ENCODE data around the gene ABCA7.

ABCA7 gene

DNA sequence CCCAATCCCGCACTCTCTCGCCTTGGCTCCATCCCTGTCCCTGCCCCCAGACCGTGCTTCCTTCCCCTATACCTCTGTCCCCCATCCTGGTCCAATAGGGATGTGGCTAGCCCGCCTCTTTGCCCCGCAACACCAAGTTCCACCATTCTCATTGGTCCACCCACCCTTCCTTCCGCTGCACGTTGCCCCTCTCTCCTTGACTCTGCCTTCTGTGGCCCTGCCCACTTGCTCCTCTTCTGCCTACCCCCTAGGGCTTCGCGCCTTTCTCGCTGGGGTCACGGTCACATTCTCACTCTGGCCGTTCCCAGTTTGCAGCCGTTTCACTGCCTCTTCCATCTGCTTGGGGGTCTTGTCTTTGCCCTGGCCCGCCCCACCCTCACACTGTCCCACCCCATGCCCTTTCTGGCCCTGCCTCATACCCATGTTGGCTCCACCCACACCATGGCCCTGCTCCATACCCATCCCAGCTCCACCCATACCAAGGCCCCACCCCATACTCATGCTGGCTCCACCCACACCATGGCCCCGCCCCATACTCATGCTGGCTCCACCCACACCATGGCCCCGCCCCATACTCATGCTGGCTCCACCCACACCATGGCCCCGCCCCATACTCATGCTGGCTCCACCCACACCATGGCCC is 22.6 kb downstream of the ABCA7 start:
- TF ChIP-seq, protein P1, sequence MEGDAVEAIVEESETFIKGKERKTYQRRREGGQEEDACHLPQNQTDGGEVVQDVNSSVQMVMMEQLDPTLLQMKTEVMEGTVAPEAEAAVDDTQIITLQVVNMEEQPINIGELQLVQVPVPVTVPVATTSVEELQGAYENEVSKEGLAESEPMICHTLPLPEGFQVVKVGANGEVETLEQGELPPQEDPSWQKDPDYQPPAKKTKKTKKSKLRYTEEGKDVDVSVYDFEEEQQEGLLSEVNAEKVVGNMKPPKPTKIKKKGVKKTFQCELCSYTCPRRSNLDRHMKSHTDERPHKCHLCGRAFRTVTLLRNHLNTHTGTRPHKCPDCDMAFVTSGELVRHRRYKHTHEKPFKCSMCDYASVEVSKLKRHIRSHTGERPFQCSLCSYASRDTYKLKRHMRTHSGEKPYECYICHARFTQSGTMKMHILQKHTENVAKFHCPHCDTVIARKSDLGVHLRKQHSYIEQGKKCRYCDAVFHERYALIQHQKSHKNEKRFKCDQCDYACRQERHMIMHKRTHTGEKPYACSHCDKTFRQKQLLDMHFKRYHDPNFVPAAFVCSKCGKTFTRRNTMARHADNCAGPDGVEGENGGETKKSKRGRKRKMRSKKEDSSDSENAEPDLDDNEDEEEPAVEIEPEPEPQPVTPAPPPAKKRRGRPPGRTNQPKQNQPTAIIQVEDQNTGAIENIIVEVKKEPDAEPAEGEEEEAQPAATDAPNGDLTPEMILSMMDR (IDR thresholded peaks at IDR 0.05; ENCODE audit: insufficient read depth, low read depth, low read length, missing control alignments): no peak
- DNase-seq (ENCODE audit: low read depth): no peak
- no peak overlapping the region for H3K4me3 ChIP-seq (ENCODE audit: low read length)

DNA sequence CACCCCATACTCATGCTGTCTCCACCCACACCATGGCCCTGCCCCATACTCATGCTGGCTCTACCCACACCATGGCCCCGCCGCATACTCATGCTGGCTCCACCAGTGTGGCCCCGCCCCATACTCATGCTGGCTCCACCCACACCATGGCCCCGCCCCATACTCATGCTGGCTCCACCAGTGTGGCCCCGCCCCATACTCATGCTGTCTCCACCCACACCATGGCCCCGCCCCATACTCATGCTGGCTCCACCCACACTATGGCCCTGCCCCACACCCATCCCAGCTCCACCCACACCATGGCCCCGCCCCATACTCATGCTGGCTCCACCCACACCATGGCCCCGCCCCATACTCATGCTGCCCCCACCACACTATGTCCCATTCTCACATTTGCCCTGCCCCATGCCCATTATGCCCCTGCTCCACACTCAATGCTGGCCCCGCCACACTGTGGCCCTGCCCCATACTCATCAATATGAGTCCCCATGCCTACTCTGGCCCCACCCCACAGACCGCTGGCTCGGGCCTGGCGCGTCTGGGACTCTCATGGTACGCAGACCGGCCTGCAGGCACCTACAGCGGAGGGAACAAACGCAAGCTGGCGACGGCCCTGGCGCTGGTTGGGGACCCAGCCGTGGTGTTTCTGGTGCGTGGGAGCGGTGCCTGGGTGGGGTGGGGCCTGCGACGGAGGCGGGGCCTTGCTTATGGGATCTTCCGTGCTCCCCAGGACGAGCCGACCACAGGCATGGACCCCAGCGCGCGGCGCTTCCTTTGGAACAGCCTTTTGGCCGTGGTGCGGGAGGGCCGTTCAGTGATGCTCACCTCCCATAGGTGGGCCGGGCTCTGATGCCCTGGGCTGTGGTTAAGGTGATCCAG is 23.4 kb downstream of the ABCA7 start:
- TF ChIP-seq, protein P1 (IDR thresholded peaks at IDR 0.05; ENCODE audit: insufficient read depth, low read depth, low read length, missing control alignments): no peak
- H3K4me3 ChIP-seq (ENCODE audit: low read length): no peak overlapping the region
- peak; percentile 36 for DNase-seq (ENCODE audit: low read depth)

DNA sequence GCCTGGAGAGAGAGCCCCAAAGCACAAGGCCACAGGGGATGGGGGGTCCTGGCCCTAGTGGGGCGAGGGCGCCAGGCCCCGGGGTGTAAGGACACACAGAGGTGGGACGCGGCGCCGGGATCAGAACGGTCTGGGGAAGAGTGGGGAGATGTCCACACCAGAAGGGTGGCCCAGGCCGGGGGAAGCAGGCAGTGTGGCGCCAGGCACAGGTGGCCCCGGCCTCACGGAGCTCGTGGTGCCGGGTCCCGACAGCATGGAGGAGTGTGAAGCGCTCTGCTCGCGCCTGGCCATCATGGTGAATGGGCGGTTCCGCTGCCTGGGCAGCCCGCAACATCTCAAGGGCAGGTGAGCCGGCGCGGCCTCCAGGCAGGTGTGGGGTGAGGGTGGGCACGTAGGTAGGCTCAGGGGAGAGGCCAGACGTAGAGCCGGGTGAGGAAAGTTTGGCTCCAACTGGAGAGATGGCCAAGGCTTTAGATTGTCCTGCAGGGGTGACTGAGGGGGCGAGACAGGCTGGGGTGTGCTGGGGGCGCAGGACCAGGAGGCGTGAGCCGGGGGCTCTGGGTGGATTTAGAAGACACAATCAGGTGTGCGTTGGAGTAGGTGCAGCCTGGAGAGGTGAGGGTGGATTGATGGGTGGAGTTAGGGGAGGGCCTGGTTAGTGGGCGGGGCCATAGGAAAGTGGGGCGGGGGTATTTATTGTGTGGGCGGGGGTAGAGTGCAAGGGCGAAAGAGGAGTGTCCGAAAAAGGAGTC is 24.2 kb downstream of the ABCA7 start:
- no peak overlapping the region for H3K4me3 ChIP-seq (ENCODE audit: low read length)
- no peak for DNase-seq (ENCODE audit: low read depth)
- TF ChIP-seq, protein P1 (IDR thresholded peaks at IDR 0.05; ENCODE audit: insufficient read depth, low read depth, low read length, missing control alignments): no peak

DNA sequence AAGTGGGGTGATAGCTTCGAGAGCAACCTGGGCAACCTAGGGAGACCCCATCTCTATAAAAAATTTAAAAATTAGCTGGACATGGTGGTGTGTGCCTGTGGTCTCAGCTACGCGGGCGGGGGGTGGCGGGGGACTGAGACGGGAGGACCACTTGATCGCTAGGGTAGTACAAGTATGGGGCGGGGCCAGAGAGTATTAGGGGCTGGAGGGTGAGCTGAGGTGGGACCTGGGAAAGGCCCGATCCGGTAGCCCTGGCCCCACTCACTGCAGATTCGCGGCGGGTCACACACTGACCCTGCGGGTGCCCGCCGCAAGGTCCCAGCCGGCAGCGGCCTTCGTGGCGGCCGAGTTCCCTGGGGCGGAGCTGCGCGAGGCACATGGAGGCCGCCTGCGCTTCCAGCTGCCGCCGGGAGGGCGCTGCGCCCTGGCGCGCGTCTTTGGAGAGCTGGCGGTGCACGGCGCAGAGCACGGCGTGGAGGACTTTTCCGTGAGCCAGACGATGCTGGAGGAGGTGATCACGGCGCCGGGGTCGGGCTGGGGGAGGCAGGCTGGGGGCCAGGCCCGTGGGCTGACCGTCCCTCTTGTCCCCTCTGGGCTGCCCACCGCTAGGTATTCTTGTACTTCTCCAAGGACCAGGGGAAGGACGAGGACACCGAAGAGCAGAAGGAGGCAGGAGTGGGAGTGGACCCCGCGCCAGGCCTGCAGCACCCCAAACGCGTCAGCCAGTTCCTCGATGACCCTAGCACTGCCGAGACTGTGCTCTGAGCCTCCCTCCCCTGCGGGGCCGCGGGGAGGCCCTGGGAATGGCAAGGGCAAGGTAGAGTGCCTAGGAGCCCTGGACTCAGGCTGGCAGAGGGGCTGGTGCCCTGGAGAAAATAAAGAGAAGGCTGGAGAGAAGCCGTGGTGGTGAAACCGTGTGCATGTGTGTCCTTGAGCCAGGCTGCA is 25.0 kb downstream of the ABCA7 start:
- TF ChIP-seq, protein P1 (IDR thresholded peaks at IDR 0.05; ENCODE audit: insufficient read depth, low read depth, low read length, missing control alignments): peak; percentile 46
- DNase-seq (ENCODE audit: low read depth): peak; percentile 76
- H3K4me3 ChIP-seq (ENCODE audit: low read length): no peak overlapping the region

DNA sequence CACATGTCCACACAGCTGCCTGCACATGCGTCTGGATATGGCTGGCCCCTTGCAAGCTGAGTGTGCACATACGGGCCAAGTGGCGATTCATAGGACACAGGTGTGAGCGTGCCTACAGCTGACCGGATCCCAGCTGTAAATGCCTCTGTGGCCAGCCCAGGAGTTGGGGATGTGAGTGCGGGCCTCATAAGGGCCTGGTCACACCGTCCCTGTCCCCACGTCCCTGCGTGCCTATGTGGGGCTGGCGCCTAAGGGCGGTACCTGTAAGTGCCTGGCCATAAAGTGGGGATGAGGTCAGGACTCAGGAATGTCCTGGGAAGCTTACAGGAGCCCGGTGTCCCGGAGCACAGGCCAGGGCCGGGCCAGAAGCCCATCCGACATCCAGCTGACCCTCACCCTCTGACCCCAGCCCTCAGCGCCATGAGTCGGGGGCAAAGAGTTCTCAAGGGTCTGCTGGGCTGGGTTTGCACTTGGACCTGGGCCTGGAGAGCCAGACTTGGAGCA is 25.8 kb downstream of the ABCA7 start:
- DNase-seq (ENCODE audit: low read depth): peak; percentile 56
- H3K4me3 ChIP-seq (ENCODE audit: low read length): no peak overlapping the region
- TF ChIP-seq, protein P1 (IDR thresholded peaks at IDR 0.05; ENCODE audit: insufficient read depth, low read depth, low read length, missing control alignments): no peak

DNA sequence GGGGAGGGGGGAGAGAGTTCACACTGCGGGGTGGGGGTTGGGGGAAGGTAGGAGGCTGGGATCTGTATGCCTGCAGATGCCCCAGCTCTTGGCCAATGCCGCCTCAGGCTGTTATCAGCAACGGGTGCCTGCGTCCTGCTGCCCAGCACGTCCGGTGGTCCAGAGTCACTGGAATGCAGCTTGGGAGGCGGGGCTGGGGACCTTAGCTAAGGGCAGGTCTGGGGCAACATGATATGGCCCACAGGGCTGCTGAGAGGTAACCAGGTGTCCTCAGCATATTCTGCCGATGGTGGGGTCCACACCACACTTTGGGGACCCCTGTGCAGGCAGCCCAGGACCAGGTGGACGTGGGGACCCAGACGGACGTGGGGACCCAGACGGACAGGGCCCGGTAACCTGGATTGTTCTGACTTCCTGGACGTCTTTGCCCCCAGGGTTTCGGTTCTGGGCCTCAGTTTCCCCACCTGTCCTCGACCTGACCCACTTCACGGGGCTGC is 26.4 kb downstream of the ABCA7 start:
- DNase-seq (ENCODE audit: low read depth): no peak
- no peak overlapping the region for H3K4me3 ChIP-seq (ENCODE audit: low read length)
- TF ChIP-seq, protein P1 (IDR thresholded peaks at IDR 0.05; ENCODE audit: insufficient read depth, low read depth, low read length, missing control alignments): no peak
